WTC11 (cell line): ENCODE measurements around the gene STON1. TPM values are rescaled to one million over a fixed set of nuclear protein-coding genes. Genes with fewer than 3 reads are reported as not detected.
"Not testable (repeated sequence)": the region's sequence is repeated elsewhere in the genome, so short reads cannot be mapped to it uniquely, and the experiment has no call there.

Source experiments
- ATAC-seq: fragments of 200-7000 bp; cut with Tn5 transposase; 2 replicates; pipeline ENCODE4 v1.10.0; 2021; ENCODE audit warnings: mild to moderate bottlenecking, moderate library complexity
- CTCF ChIA-PET: fragments of 300-600 bp; sonication (Branson Sonifier 250); formaldehyde crosslinking; loops from one replicate; lab custom pipeline; 2021; ENCODE audit warnings: antibody characterized with exemption; lab: Charles Lee
- POLR2A ChIA-PET: fragments of 350-600 bp; sonication (Branson Sonifier 250); formaldehyde crosslinking; loops from one replicate; lab custom pipeline; 2021; ENCODE audit warnings: antibody characterized with exemption; lab: Charles Lee
- DNase-seq: peaks from one replicate; pipeline ENCODE4 v3.0.0; 2021; ENCODE audit warnings: low spot score
- H3K27ac Mint-ChIP-seq: 2 replicates; pipeline ENCODE4 v1.8.0; 2021; ENCODE audit warnings: mixed read lengths
- H3K27me3 Mint-ChIP-seq: 2 replicates; pipeline ENCODE4 v1.8.0; 2021; ENCODE audit warnings: low read depth, mild to moderate bottlenecking, moderate library complexity, mixed read lengths
- H3K36me3 Mint-ChIP-seq: 2 replicates; pipeline ENCODE4 v1.8.0; 2021; ENCODE audit warnings: mixed read lengths
- H3K4me1 Mint-ChIP-seq: 2 replicates; pipeline ENCODE4 v1.8.0; 2022; ENCODE audit warnings: mixed read lengths
- H3K4me3 Mint-ChIP-seq: 2 replicates; pipeline ENCODE4 v1.8.0; 2021; ENCODE audit warnings: mild to moderate bottlenecking, moderate library complexity, mixed read lengths
- H3K9me3 Mint-ChIP-seq: 2 replicates; pipeline ENCODE4 v1.8.0; 2021; ENCODE audit warnings: mixed read lengths
- FOXK1 ChIP-seq: sonication (generic); formaldehyde crosslinking; IDR thresholded peaks from 2 replicates; pipeline ENCODE4 v1.8.0; 2022; ENCODE audit warnings: mild to moderate bottlenecking, moderate library complexity, missing genetic modification reagents
- IRF2 ChIP-seq: sonication (generic); formaldehyde crosslinking; IDR thresholded peaks from 2 replicates; pipeline ENCODE4 v1.8.0; 2022; ENCODE audit warnings: low read depth, missing genetic modification reagents, borderline replicate concordance
- KAT7 ChIP-seq: sonication (generic); formaldehyde crosslinking; IDR thresholded peaks from 2 replicates; pipeline ENCODE4 v1.8.1; 2023; ENCODE audit warnings: missing genetic modification reagents, mild to moderate bottlenecking, borderline replicate concordance
- NFATC4 ChIP-seq: fragments of 250-450 bp; sonication (Bioruptor Pico); IDR thresholded peaks from 2 replicates; pipeline ENCODE4 v1.9.0; 2021; ENCODE audit warnings: mild to moderate bottlenecking
- NFE2L1 ChIP-seq: sonication (generic); formaldehyde crosslinking; IDR thresholded peaks from 2 replicates; pipeline ENCODE4 v1.8.1; 2023; ENCODE audit warnings: missing genetic modification reagents
- OVOL2 ChIP-seq: fragments of 250-450 bp; sonication (Bioruptor Pico); IDR thresholded peaks from 2 replicates; pipeline ENCODE4 v1.9.0; 2021; ENCODE audit warnings: mild to moderate bottlenecking, borderline replicate concordance
- TEAD1 ChIP-seq: sonication (generic); formaldehyde crosslinking; IDR thresholded peaks from 2 replicates; pipeline ENCODE4 v1.8.0; 2022; ENCODE audit warnings: mild to moderate bottlenecking, missing genetic modification reagents
- ZNF138 ChIP-seq: sonication (generic); formaldehyde crosslinking; conservative IDR thresholded peaks from 2 replicates; pipeline ENCODE4 v1.8.1; 2022; ENCODE audit warnings: mild to moderate bottlenecking, moderate library complexity, missing genetic modification reagents
- total RNA-seq: library from RNA; stranded (reverse); gene quantifications from 3 replicates; pipeline ENCODE4 v1.2.3, GENCODE V29; 2021
- TF ChIP-seq, protein P1 (sequence below): fragments of 250-450 bp; sonication (Bioruptor Pico); IDR thresholded peaks from 2 replicates; pipeline ENCODE4 v2.1.2; 2022; ENCODE audit warnings: mild to moderate bottlenecking, moderate library complexity
- TF ChIP-seq, protein P2 (sequence below): fragments of 200-600 bp; IDR thresholded peaks from 2 replicates; pipeline ENCODE4 v1.8.0; 2022; ENCODE audit warnings: antibody characterized with exemption
- TF ChIP-seq, protein P3 (sequence below): sonication (generic); formaldehyde crosslinking; IDR thresholded peaks from 2 replicates; pipeline ENCODE4 v1.8.1; 2023; ENCODE audit warnings: mild to moderate bottlenecking, missing genetic modification reagents, moderate library complexity
- TF ChIP-seq, protein P4 (sequence below): sonication (generic); formaldehyde crosslinking; IDR thresholded peaks from 2 replicates; pipeline ENCODE4 v1.8.1; 2023; ENCODE audit warnings: mild to moderate bottlenecking, missing genetic modification reagents, borderline replicate concordance

Gene STON1
- total RNA-seq, 1 experiment from 2014 or later: 11.0 TPM

DNA sequence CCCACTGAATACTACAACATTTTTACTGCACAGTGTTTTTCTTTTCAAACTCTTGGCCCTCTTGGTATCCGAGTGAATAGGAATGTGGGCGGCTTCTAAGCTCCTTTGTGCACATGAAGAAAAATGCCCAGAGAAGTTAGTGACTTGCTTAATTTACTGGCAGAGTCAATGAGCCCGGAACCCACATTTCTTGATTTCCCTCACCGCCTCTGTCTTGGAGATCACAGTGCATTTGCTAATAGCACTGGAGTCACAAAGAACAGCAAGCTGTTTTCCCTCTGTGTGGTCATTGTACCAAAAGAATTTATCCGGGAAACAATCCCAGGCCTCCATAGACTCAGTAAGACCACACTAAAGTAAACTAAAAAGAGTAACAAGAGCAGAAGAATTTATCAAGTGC lies 18.9 kb downstream of the STON1 start (continued):
- TF ChIP-seq, protein P1, sequence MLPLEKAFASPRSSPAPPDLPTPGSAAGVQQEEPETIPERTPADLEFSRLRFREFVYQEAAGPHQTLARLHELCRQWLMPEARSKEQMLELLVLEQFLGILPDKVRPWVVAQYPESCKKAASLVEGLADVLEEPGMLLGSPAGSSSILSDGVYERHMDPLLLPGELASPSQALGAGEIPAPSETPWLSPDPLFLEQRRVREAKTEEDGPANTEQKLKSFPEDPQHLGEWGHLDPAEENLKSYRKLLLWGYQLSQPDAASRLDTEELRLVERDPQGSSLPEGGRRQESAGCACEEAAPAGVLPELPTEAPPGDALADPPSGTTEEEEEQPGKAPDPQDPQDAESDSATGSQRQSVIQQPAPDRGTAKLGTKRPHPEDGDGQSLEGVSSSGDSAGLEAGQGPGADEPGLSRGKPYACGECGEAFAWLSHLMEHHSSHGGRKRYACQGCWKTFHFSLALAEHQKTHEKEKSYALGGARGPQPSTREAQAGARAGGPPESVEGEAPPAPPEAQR (CRISPR knock-in tag): no peak
- no peak for TF ChIP-seq KAT7 (CRISPR knock-in tag)
- TF ChIP-seq, all 79 proteins: peak for 0

- CTCF ChIA-PET: no interaction called here
Observed at GRCh38 chr2:48549972-48550371, 20.0 kb downstream of the STON1 start.

GRCh38 chr2:48551548-48551947 lies 21.6 kb downstream of the STON1 start:
- Mint-ChIP-seq H3K4me1 (peaks cover 9% of the 10 kb centered on the region), H3K4me3 (no peak overlapping the region), H3K27ac (no peak overlapping the region), H3K9me3 (no peaks in the 10 kb centered on the region), H3K36me3 (0 out of 2 replicates have a peak, but pooled peaks cover 3% of the 10 kb centered on the region), H3K27me3 (no peaks in the 10 kb centered on the region)
- no peak for ATAC-seq
- POLR2A ChIA-PET: no interaction called here
- CTCF ChIA-PET: interaction anchor here (0.7 kb wide), 1 partner anchor 37 kb away, joined by 3 read pairs; no protein-coding TSS in a partner anchor
- no peak for TF ChIP-seq NFE2L1
- TF ChIP-seq NFATC4 (CRISPR knock-in tag): no peak
- TF ChIP-seq, protein P2, sequence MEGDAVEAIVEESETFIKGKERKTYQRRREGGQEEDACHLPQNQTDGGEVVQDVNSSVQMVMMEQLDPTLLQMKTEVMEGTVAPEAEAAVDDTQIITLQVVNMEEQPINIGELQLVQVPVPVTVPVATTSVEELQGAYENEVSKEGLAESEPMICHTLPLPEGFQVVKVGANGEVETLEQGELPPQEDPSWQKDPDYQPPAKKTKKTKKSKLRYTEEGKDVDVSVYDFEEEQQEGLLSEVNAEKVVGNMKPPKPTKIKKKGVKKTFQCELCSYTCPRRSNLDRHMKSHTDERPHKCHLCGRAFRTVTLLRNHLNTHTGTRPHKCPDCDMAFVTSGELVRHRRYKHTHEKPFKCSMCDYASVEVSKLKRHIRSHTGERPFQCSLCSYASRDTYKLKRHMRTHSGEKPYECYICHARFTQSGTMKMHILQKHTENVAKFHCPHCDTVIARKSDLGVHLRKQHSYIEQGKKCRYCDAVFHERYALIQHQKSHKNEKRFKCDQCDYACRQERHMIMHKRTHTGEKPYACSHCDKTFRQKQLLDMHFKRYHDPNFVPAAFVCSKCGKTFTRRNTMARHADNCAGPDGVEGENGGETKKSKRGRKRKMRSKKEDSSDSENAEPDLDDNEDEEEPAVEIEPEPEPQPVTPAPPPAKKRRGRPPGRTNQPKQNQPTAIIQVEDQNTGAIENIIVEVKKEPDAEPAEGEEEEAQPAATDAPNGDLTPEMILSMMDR: no peak
- no peak for TF ChIP-seq ZNF138 (CRISPR knock-in tag)
- no peak for TF ChIP-seq OVOL2 (CRISPR knock-in tag)
- TF ChIP-seq, protein P3, sequence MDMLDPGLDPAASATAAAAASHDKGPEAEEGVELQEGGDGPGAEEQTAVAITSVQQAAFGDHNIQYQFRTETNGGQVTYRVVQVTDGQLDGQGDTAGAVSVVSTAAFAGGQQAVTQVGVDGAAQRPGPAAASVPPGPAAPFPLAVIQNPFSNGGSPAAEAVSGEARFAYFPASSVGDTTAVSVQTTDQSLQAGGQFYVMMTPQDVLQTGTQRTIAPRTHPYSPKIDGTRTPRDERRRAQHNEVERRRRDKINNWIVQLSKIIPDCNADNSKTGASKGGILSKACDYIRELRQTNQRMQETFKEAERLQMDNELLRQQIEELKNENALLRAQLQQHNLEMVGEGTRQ: no peak
- TF ChIP-seq IRF2 (CRISPR knock-in tag): no peak
- TF ChIP-seq, protein P1 (CRISPR knock-in tag): no peak
- TF ChIP-seq KAT7 (CRISPR knock-in tag): no peak
- no peak for TF ChIP-seq TEAD1
- TF ChIP-seq FOXK1 (CRISPR knock-in tag): no peak
- DNase-seq: no peak

More at GRCh38 chr2:48549972-48550371, 20.0 kb downstream of the STON1 start:
- no peaks in the 10 kb centered on the region for H3K9me3 Mint-ChIP-seq
- H3K27me3 Mint-ChIP-seq: no peaks in the 10 kb centered on the region
- POLR2A ChIA-PET: no interaction called here
- DNase-seq (no peak), ATAC-seq (no peak)
- H3K4me3 Mint-ChIP-seq: no peak overlapping the region
- no peak overlapping the region for H3K27ac Mint-ChIP-seq
- TF ChIP-seq, protein P4, sequence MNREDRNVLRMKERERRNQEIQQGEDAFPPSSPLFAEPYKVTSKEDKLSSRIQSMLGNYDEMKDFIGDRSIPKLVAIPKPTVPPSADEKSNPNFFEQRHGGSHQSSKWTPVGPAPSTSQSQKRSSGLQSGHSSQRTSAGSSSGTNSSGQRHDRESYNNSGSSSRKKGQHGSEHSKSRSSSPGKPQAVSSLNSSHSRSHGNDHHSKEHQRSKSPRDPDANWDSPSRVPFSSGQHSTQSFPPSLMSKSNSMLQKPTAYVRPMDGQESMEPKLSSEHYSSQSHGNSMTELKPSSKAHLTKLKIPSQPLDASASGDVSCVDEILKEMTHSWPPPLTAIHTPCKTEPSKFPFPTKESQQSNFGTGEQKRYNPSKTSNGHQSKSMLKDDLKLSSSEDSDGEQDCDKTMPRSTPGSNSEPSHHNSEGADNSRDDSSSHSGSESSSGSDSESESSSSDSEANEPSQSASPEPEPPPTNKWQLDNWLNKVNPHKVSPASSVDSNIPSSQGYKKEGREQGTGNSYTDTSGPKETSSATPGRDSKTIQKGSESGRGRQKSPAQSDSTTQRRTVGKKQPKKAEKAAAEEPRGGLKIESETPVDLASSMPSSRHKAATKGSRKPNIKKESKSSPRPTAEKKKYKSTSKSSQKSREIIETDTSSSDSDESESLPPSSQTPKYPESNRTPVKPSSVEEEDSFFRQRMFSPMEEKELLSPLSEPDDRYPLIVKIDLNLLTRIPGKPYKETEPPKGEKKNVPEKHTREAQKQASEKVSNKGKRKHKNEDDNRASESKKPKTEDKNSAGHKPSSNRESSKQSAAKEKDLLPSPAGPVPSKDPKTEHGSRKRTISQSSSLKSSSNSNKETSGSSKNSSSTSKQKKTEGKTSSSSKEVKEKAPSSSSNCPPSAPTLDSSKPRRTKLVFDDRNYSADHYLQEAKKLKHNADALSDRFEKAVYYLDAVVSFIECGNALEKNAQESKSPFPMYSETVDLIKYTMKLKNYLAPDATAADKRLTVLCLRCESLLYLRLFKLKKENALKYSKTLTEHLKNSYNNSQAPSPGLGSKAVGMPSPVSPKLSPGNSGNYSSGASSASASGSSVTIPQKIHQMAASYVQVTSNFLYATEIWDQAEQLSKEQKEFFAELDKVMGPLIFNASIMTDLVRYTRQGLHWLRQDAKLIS: no peak
- H3K36me3 Mint-ChIP-seq: 0 out of 2 replicates have a peak, but pooled peaks cover 3% of the 10 kb centered on the region
- peaks cover 20% of the 10 kb centered on the region for H3K4me1 Mint-ChIP-seq

GRCh38 chr2:48555071-48555470 lies 25.1 kb downstream of the STON1 start:
- ATAC-seq, H3K4me3 Mint-ChIP-seq, CTCF ChIA-PET, H3K4me1 Mint-ChIP-seq, H3K36me3 Mint-ChIP-seq, H3K9me3 Mint-ChIP-seq, DNase-seq, H3K27me3 Mint-ChIP-seq, H3K27ac Mint-ChIP-seq, POLR2A ChIA-PET: not testable (repeated sequence)
